ENCODE data around the gene RBMY1E.
"Not testable (repeated sequence)": the region's sequence is repeated elsewhere in the genome, so short reads cannot be mapped to it uniquely, and the experiment has no call there.

The RBMY1E gene

GRCh38 chrY:21917932-21918331 lies at the start of gene RBMY1E:
Gene RBMY1E, minus strand, starts transcription at chrY:21918032. Its CDS starts 1,978 bp downstream, at chrY:21916054.
- not testable (repeated sequence) for DNase-seq (ENCODE audit: low spot score)

GRCh38 chrY:21894426-21894825 lies 23.4 kb downstream of the RBMY1E start, which contains the start of gene RBMY1D:
Gene RBMY1D, minus strand, starts transcription at chrY:21894526. Its CDS starts 2,013 bp downstream, at chrY:21892513.
- not testable (repeated sequence) for DNase-seq (ENCODE audit: low spot score)

GRCh38 chrY:21869407-21870076 lies 48.3 kb downstream of the RBMY1E start:
- DNase-seq (ENCODE audit: low spot score) = not testable (repeated sequence)
